SK-N-SH (cell line): Measurements from ENCODE around the gene INSYN1. TPM values are rescaled to one million over a fixed set of nuclear protein-coding genes. Genes with fewer than 3 reads are reported as not detected.

Experiments used
- CTCF ChIA-PET: fragments of 300-600, 350-600 bp; formaldehyde crosslinking; extraction: SDS; loops from one replicate; lab custom pipeline; 2021; lab: Yijun Ruan, JAX
- POLR2A ChIA-PET: fragments of 350-600 bp; sonication (Branson Sonifier 250); formaldehyde crosslinking; extraction: SDS; loops from one replicate; lab custom pipeline; 2020; ENCODE audit warnings: antibody characterized with exemption, inconsistent platforms; lab: Yijun Ruan, JAX
- DNase-seq: peaks from one replicate; pipeline ENCODE4 v3.0.0; 2012
- H2AFZ ChIP-seq: fragments of 200-600 bp; sonication (generic); 2 replicates; pipeline ENCODE4 v1.8.1; 2016; ENCODE audit warnings: antibody characterized with exemption, mild to moderate bottlenecking, low read depth
- H3F3A ChIP-seq: fragments of 200-600 bp; sonication (generic); replicated peaks from 2 replicates; pipeline ENCODE3; 2016; ENCODE audit warnings: antibody characterized with exemption, mild to moderate bottlenecking; ENCODE audit not compliant: insufficient read depth
- H3K27ac ChIP-seq, 2 experiments: fragments of 200-500 bp in 1 of 2; fragments of 200-600 bp in 1 of 2; sonication (Bioruptor generic) in 1 of 2; sonication (generic), shearing (Covaris generic) in 1 of 2; 2 replicates each; pipeline versions ENCODE4 v1.5.1 to v1.6.1; 2014 to 2016; ENCODE audit warnings: low read depth in 2 of 2, inconsistent platforms in 1 of 2, low read length in 1 of 2, mild to moderate bottlenecking in 1 of 2, mixed read lengths in 1 of 2
- H3K27me3 ChIP-seq: fragments of 200-600 bp; sonication (generic), shearing (Covaris generic); 2 replicates; pipeline ENCODE4 v1.6.1; 2016; ENCODE audit warnings: mixed run types; ENCODE audit not compliant: insufficient read depth
- H3K36me3 ChIP-seq, 2 experiments: fragments of 200-500 bp in 1 of 2; fragments of 200-600 bp in 1 of 2; sonication (Bioruptor generic) in 1 of 2; sonication (generic) in 1 of 2; replicated peaks in 1 of 2; 2 replicates each; pipeline versions ENCODE3 to v1.5.1; 2014 to 2016; ENCODE audit warnings: low read length in 1 of 2, mild to moderate bottlenecking in 1 of 2; ENCODE audit not compliant: insufficient read depth in 2 of 2, control insufficient read depth in 1 of 2
- H3K4me1 ChIP-seq, 2 experiments: fragments of 200-500 bp in 1 of 2; fragments of 200-600 bp in 1 of 2; sonication (Bioruptor generic) in 1 of 2; sonication (generic), shearing (Covaris generic) in 1 of 2; 2 replicates each; pipeline versions ENCODE4 v1.5.1 to v1.6.1; 2014 to 2016; ENCODE audit warnings: low read depth in 1 of 2, low read length in 1 of 2, mixed run types in 1 of 2; ENCODE audit not compliant: insufficient read depth in 2 of 2, control insufficient read depth in 1 of 2
- H3K4me2 ChIP-seq: fragments of 200-600 bp; sonication (generic), shearing (Covaris generic); 2 replicates; pipeline ENCODE4 v1.6.1; 2017; ENCODE audit warnings: mixed run types
- H3K4me3 ChIP-seq, 2 experiments: fragments of 200-500 bp in 1 of 2; fragments of 200-600 bp in 1 of 2; sonication (Bioruptor generic) in 1 of 2; sonication (generic), shearing (Covaris generic) in 1 of 2; 2 replicates each; pipeline versions ENCODE4 v1.5.1 to v1.8.1; 2014 to 2016; ENCODE audit warnings: low read depth in 2 of 2, inconsistent platforms in 1 of 2, low read length in 1 of 2, mild to moderate bottlenecking in 1 of 2, mixed read lengths in 1 of 2, moderate library complexity in 1 of 2
- H3K79me2 ChIP-seq: fragments of 200-600 bp; sonication (generic); 2 replicates; pipeline ENCODE4 v1.8.1; 2017; ENCODE audit warnings: mild to moderate bottlenecking; ENCODE audit not compliant: insufficient read depth
- H3K9ac ChIP-seq: fragments of 200-600 bp; sonication (generic); 2 replicates; pipeline ENCODE4 v1.6.1; 2017; ENCODE audit warnings: mixed run types
- H3K9me2 ChIP-seq: fragments of 200-600 bp; sonication (generic); 2 replicates; pipeline ENCODE4 v1.6.1; 2017; ENCODE audit warnings: mixed run types
- H3K9me3 ChIP-seq: fragments of 200-600 bp; sonication (generic); 2 replicates; pipeline ENCODE4 v1.6.1; 2017; ENCODE audit warnings: mixed run types, mild to moderate bottlenecking, moderate library complexity
- H4K20me1 ChIP-seq: fragments of 200-600 bp; sonication (generic); 2 replicates; pipeline ENCODE4 v1.6.1; 2017; ENCODE audit warnings: mild to moderate bottlenecking, mixed run types; ENCODE audit not compliant: insufficient read depth
- CHD2 ChIP-seq: fragments of 150-350 bp; IDR thresholded peaks from 2 replicates; pipeline ENCODE4 v1.6.1; 2018; ENCODE audit warnings: low read length; ENCODE audit not compliant: partially characterized antibody
- CTCF ChIP-seq: fragments of 200-600 bp; sonication (generic); IDR thresholded peaks from 2 replicates; pipeline ENCODE4 v1.6.1; 2017; ENCODE audit warnings: antibody characterized with exemption, mild to moderate bottlenecking, moderate library complexity
- FOSL2 ChIP-seq: IDR thresholded peaks from 2 replicates; pipeline ENCODE4 v1.4.0; 2012; ENCODE audit warnings: low read depth, mild to moderate bottlenecking, moderate library complexity, borderline replicate concordance
- FOXJ3 ChIP-seq: sonication (generic); formaldehyde crosslinking; IDR thresholded peaks from 2 replicates; pipeline ENCODE4 v1.5.1; 2020; ENCODE audit warnings: mild to moderate bottlenecking, missing genetic modification reagents
- FOXM1 ChIP-seq: IDR thresholded peaks from 2 replicates; pipeline ENCODE4 v1.4.0; 2012; ENCODE audit warnings: low read depth, mild to moderate bottlenecking
- GABPA ChIP-seq: IDR thresholded peaks from 2 replicates; pipeline ENCODE4 v1.4.0; 2012; ENCODE audit warnings: low read depth, mild to moderate bottlenecking
- JUND ChIP-seq: IDR thresholded peaks from 2 replicates; pipeline ENCODE4 v1.4.0; 2012
- MXI1 ChIP-seq: IDR thresholded peaks from 2 replicates; pipeline ENCODE4 v1.6.1; 2012; ENCODE audit warnings: mild to moderate bottlenecking, low read depth, low read length, improper control_type of control experiment
- NFIC ChIP-seq: IDR thresholded peaks from 2 replicates; pipeline ENCODE4 v1.4.0; 2012; ENCODE audit warnings: borderline replicate concordance
- NRF1 ChIP-seq: IDR thresholded peaks from 2 replicates; pipeline ENCODE4 v1.6.1; 2012; ENCODE audit warnings: low read depth, mild to moderate bottlenecking, low read length
- RAD21 ChIP-seq: IDR thresholded peaks from 2 replicates; pipeline ENCODE4 v1.6.1; 2012; ENCODE audit warnings: mild to moderate bottlenecking, low read length
- RCOR1 ChIP-seq: fragments of 150-350 bp; IDR thresholded peaks from 2 replicates; pipeline ENCODE4 v1.6.1; 2017; ENCODE audit warnings: antibody characterized with exemption, low read length
- REST ChIP-seq: IDR thresholded peaks from 2 replicates; pipeline ENCODE4 v1.6.1; 2012; ENCODE audit warnings: mild to moderate bottlenecking, low read depth, low read length, moderate library complexity
- SMC3 ChIP-seq: IDR thresholded peaks from 2 replicates; pipeline ENCODE4 v1.6.1; 2012; ENCODE audit warnings: low read depth, low read length, improper control_type of control experiment
- TAF1 ChIP-seq: IDR thresholded peaks from 2 replicates; pipeline ENCODE4 v1.6.1; 2012; ENCODE audit warnings: low read depth, mild to moderate bottlenecking, low read length, moderate library complexity, borderline replicate concordance
- YY1 ChIP-seq: IDR thresholded peaks from 2 replicates; pipeline ENCODE4 v1.4.0; 2012; ENCODE audit warnings: low read depth, mild to moderate bottlenecking
- WGBS: methylation state at CpG from one replicate; pipeline ENCODE4 v1.1.6; 2017; ENCODE audit warnings: low lambda C conversion rate; 5-methylcytosine and 5-hydroxymethylcytosine counted together
- polyA plus RNA-seq, 3 experiments: library from polyadenylated mRNA; depleted of rRNA; stranded (reverse); fragments of >200 nt; gene quantifications; 2 replicates each; pipeline ENCODE4 v1.2.3, GENCODE V29; 2012
- TF ChIP-seq, protein P1 (sequence below): IDR thresholded peaks from 2 replicates; pipeline ENCODE4 v1.4.0; 2012; ENCODE audit warnings: low read depth
- TF ChIP-seq, protein P2 (sequence below): IDR thresholded peaks from 2 replicates; pipeline ENCODE4 v1.4.0; 2012; ENCODE audit warnings: low read depth, borderline replicate concordance

The INSYN1 gene
- polyA plus RNA-seq, 1 of the 3 experiments (the other 2 are of a cell fraction), result 3.7 TPM

DNA sequence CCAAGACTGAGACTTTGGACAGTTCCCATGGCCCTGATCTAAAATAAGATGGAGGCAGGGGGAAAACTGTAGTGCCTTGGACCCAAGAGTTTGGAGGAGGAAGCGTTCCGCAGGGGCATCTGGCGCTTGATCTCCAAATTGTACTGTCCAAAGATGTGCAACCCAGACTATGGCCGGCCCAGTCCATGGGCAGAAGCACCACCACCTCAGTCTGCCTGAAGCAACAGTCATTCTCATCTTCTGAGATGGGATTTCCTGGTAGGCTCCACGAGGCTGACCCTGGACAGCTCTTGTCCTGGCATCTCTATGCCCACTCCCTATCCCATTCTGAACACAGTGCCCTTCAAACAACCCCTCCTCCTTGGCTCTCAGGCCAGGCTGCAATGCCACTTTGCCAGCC is 3.6 kb downstream of the INSYN1 start:
- no peaks in the 10 kb centered on the region for H3K36me3 ChIP-seq

More for the DNA sequence above, 3.6 kb downstream of the INSYN1 start:
- TF ChIP-seq FOXJ3 (CRISPR knock-in tag) (no peak), GABPA (no peak), YY1 (no peak), MXI1 (no peak), RAD21 (no peak), NFIC (no peak), REST (no peak), CTCF (no peak), FOXM1 (no peak), TAF1 (no peak), RCOR1 (no peak), NRF1 (no peak), SMC3 (no peak), CHD2 (no peak), JUND (no peak), FOSL2 (no peak)
- TF ChIP-seq, protein P1, sequence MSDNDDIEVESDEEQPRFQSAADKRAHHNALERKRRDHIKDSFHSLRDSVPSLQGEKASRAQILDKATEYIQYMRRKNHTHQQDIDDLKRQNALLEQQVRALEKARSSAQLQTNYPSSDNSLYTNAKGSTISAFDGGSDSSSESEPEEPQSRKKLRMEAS, result no peak
- TF ChIP-seq, protein P2, sequence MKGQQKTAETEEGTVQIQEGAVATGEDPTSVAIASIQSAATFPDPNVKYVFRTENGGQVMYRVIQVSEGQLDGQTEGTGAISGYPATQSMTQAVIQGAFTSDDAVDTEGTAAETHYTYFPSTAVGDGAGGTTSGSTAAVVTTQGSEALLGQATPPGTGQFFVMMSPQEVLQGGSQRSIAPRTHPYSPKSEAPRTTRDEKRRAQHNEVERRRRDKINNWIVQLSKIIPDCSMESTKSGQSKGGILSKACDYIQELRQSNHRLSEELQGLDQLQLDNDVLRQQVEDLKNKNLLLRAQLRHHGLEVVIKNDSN, result no peak
- Histone ChIP-seq H3K27ac (no peak overlapping the region), H3K4me3 (no peak overlapping the region), H2AFZ (no peak overlapping the region), H3K27me3 (no peaks in the 10 kb centered on the region; the same call in 1 of the 2 replicates), H3K4me1 (no peaks in the 10 kb centered on the region; a peak in 1 of 4 replicates), H3K9ac (no peak overlapping the region), H3K79me2 (no peaks in the 10 kb centered on the region), H3F3A (no peaks in the 10 kb centered on the region), H3K9me2 (no peaks in the 10 kb centered on the region), H3K4me2 (no peak overlapping the region), H3K9me3 (no peaks in the 10 kb centered on the region), H4K20me1 (no peaks in the 10 kb centered on the region)
- POLR2A ChIA-PET, result interaction anchor here (1.1 kb wide), 1 partner anchor 12 kb away, joined by 3 read pairs; no protein-coding TSS in a partner anchor
- 77% methylated on average over 4 of the region's 5 CpGs for WGBS
- no peak for DNase-seq
- CTCF ChIA-PET, result interaction anchor here (0.7 to 1.3 kb wide), 3 partner anchors 11 to 44 kb away, joined by 3 read pairs; no protein-coding TSS in a partner anchor
